ENCODE measurements around the gene TECPR2.

The TECPR2 gene

DNA sequence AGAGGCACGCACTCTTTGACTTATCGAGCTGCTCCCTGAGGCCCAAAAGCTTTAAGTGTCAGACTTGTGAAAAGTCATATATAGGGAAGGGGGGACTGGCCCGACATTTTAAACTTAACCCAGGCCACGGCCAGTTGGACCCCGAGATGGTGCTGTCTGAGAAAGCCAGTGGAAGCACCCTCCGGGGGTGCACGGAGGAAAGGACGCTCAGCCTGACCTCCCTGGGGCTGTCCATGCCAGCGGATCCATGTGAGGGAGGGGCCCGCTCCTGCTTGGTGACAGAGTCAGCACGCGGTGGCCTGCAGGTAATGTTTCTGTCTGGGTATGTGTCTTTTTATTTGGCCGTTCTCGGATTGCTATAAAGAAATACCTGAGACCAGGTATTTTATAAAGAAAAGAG is 36.2 kb upstream of the TECPR2 start:
- TF ChIP-seq, protein P1, sequence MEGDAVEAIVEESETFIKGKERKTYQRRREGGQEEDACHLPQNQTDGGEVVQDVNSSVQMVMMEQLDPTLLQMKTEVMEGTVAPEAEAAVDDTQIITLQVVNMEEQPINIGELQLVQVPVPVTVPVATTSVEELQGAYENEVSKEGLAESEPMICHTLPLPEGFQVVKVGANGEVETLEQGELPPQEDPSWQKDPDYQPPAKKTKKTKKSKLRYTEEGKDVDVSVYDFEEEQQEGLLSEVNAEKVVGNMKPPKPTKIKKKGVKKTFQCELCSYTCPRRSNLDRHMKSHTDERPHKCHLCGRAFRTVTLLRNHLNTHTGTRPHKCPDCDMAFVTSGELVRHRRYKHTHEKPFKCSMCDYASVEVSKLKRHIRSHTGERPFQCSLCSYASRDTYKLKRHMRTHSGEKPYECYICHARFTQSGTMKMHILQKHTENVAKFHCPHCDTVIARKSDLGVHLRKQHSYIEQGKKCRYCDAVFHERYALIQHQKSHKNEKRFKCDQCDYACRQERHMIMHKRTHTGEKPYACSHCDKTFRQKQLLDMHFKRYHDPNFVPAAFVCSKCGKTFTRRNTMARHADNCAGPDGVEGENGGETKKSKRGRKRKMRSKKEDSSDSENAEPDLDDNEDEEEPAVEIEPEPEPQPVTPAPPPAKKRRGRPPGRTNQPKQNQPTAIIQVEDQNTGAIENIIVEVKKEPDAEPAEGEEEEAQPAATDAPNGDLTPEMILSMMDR (IDR thresholded peaks at IDR 0.05) = no peak

DNA sequence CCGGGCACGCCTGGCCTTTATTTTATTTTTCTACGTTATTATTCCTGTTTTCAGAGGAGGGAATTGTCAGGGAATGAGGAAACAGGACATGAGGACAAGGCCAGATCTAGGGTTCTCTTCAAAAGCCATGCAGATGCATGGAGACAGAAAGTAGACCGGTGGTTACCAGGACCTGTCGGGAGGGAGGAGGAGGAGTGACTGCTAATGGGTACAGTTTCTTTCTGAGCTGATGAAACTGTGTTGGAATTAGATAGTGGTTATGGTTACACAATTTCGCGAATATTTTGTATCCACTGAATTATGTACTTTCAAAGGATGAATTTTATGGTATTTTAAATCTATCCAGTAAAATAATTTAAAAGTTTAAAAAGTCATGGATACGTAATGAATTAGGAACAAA is 31.9 kb upstream of the TECPR2 start:
- TF ChIP-seq, protein P1 (IDR thresholded peaks at IDR 0.05) = no peak

DNA sequence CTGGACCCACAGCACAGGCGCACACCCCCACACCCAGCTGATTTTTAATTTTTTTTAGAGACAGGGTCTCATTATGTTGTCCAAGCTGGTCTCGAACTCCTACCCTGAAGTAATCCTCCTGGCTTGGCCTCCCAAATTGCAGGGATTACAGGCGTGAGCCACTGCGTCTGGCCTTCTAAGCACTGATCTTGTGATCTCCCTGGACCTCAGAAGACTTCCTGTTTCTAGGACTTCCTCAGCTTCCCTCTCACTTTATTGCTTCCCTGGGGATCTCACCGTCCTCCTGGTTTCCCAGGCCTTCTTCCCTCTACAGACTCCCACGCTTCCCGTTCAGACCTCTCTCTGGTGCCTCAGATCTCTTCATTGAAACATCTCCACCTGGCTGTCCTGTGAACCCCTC is 29.4 kb upstream of the TECPR2 start:
- TF ChIP-seq, protein P1 (IDR thresholded peaks at IDR 0.05) = no peak

DNA sequence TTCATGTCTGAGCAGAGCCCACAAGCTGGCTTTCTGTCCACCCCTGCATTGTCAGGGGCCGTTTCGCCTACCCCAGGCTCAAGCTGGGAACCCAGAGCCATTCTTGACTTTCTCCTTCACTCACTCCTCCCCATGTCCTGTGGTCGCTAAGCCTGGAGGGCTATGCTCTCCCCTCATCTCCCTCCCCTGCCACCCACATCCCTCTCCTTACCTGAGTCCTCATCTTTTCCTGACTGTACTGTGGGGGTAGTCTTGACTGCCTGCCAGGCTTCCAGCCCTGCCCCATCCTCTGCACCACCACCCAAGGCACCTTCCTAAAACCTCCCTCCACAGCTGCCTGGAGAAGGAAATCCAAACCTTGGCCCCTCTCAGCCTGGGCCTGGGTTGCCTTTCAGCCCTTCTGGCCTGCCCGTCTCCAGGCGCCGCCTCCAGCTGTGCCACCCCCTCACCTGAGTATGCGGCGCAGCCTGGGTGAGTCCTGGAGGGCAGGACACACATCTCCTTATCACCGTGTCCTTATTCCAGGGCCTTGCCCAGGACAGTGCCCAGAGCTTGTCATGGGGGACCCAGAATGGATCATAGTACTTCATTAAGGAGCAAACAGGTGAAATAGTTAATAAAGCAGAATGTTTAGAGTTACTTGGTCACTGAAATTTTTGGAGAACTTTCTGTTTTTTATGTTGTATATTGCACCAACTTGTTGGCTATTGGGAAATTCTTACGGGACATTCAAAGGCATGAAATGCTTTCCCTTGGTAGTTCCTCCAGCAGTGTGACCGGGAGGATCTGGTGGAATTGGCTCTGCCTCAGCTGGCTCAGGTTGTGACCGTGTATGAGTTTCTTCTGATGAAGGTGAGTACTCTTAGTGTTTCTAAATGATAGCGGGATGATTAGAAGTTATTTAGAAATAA is 28.7 kb upstream of the TECPR2 start:
- TF ChIP-seq, protein P1 (IDR thresholded peaks at IDR 0.05) = no peak

DNA sequence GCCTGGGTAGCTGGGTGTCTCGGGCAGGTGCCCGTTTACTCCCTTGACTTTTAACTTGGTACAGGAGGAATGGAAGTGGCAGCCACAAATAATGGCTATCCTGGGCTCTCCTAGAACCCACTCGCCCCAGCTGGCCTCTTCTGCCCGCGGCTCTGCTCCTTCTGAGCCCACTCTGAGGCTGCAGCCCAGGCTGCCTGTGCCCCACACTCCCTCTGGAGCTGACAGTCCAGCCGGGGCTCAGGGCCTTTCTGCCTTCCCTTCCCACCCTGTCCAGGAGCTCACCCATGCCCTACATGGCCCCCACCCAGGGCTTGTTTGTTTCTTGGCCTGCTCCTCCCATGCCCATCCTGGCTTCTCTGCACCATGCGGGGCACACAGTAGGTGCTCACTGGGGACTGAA is 27.6 kb upstream of the TECPR2 start:
- TF ChIP-seq, protein P1 (IDR thresholded peaks at IDR 0.05) = no peak

DNA sequence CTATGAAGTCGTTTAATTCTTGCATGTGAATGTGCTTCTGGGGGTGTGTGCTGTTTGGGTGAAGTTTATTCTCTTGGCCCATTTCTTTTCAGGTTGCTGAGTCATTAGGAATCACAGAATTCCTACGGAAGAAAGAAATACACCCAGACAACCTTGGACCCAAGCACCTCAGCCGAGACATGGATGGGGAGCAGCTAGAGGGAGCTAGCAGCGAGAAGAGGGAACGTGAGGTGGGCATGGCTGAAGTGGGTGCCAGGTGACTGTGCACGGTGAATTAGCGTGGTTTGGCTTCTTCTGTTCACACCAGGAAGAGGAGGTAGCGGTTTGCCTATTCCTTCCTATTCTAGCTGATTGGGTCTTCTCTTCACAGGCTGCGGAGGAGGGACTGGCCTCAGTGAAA is 24.0 kb upstream of the TECPR2 start:
- TF ChIP-seq, protein P1 (IDR thresholded peaks at IDR 0.05) = no peak

DNA sequence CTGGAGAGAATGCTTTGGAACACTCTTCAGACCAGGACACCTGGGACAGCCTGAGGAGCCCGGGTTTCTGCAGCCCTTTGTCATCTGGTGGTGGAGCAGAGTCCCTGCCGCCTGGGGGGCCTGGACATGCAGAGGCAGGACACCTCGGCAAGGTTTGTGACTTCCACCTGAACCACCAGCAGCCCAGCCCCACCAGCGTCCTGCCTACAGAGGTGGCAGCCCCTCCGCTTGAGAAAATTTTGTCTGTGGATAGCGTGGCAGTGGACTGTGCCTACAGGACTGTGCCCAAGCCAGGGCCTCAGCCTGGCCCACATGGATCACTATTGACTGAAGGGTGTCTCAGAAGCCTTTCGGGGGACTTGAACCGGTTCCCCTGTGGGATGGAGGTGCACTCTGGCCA is 21.2 kb upstream of the TECPR2 start:
- TF ChIP-seq, protein P1 (IDR thresholded peaks at IDR 0.05) = no peak
